ENCODE data around the gene SLC26A3. TPM values are rescaled to one million over a fixed set of nuclear protein-coding genes. Genes with fewer than 3 reads are reported as not detected.

Gene SLC26A3
- total RNA-seq, 4 donors from 2014 or later, result 1.5 to 2.3 TPM; not detected in 2

DNA sequence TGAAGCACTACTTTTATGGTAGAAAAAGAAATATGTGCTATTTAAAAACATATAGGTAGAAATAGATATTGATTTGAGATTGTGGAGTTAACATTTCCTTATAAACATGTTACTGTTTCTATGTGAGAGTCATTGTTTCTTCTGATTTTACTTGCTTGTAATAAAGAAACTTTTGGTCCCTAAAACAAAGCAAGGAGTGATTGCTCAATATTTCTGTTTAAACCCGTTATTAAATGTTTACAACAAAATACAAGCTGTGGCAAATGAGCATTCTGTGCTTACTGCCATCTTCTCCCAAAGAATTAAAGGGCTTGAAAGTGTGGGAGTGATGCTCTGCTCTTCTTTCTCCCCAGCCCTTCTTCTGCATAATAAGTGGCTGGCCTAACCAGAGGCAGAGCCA, 81.7 kb downstream of the SLC26A3 start:
- no peaks in the 10 kb centered on the region for H3K36me3 ChIP-seq
- no peaks in the 10 kb centered on the region for H3K27me3 ChIP-seq
- TF ChIP-seq, protein P1, sequence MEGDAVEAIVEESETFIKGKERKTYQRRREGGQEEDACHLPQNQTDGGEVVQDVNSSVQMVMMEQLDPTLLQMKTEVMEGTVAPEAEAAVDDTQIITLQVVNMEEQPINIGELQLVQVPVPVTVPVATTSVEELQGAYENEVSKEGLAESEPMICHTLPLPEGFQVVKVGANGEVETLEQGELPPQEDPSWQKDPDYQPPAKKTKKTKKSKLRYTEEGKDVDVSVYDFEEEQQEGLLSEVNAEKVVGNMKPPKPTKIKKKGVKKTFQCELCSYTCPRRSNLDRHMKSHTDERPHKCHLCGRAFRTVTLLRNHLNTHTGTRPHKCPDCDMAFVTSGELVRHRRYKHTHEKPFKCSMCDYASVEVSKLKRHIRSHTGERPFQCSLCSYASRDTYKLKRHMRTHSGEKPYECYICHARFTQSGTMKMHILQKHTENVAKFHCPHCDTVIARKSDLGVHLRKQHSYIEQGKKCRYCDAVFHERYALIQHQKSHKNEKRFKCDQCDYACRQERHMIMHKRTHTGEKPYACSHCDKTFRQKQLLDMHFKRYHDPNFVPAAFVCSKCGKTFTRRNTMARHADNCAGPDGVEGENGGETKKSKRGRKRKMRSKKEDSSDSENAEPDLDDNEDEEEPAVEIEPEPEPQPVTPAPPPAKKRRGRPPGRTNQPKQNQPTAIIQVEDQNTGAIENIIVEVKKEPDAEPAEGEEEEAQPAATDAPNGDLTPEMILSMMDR (IDR thresholded peaks at IDR 0.05), result no peak
- no peak for TF ChIP-seq POLR2A (IDR thresholded peaks at IDR 0.05)
- TF ChIP-seq EP300 (IDR thresholded peaks at IDR 0.05), result no peak
- TF ChIP-seq POLR2AphosphoS5 (IDR thresholded peaks at IDR 0.05), result no peak
- H3K9me3 ChIP-seq, result no peaks in the 10 kb centered on the region
- no peak overlapping the region for H3K27ac ChIP-seq
- DNase-seq (ENCODE audit: low spot score in 2 of 2), result no peak
- no peak overlapping the region for H3K4me3 ChIP-seq
- WGBS, result 58% methylated on average over 1 of the region's 1 CpG
- H3K4me1 ChIP-seq, result no peaks in the 10 kb centered on the region

DNA sequence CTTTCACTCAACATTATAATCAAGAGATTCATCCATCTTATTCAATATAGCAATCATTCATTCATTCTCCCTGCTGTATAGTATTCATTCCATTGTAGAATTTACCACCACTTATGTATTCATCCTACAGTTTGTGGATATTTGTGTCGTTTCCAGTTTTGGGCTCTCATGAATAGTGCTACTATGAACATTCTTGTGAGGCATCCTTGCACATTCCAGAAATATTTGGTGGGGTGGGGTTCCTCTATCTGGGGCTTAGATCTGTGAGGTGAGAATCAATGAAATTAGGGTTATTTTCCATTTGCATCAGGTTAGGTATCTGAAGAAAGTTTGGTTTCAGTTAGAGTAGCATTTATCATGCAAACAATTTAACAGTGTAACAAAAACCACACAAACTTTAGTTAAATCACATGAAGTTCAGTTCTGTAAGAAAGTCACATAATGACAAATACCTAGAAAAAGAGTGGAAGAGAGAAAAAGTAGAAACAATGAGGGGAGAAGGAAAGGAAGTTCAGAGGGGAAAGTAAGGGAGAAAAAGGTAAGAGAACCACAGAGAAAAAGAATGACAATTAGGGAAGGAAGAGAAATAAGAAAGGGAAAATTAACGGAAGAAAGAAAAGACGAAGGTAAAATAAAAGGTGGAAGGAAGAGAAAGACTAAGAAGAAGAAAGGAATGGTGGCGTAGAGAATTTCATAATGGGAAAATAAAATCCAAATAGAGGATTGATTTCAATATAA, 84.4 kb downstream of the SLC26A3 start:
- DNase-seq (ENCODE audit: low spot score in 2 of 2), result no peak
- no peak overlapping the region for H3K27ac ChIP-seq
- TF ChIP-seq, protein P1 (IDR thresholded peaks at IDR 0.05), result no peak
- H3K36me3 ChIP-seq, result no peaks in the 10 kb centered on the region
- no peak overlapping the region for H3K4me3 ChIP-seq
- 82% methylated on average over 4 of the region's 4 CpGs for WGBS
- no peaks in the 10 kb centered on the region for H3K4me1 ChIP-seq
- no peaks in the 10 kb centered on the region for H3K9me3 ChIP-seq
- no peaks in the 10 kb centered on the region for H3K27me3 ChIP-seq

DNA sequence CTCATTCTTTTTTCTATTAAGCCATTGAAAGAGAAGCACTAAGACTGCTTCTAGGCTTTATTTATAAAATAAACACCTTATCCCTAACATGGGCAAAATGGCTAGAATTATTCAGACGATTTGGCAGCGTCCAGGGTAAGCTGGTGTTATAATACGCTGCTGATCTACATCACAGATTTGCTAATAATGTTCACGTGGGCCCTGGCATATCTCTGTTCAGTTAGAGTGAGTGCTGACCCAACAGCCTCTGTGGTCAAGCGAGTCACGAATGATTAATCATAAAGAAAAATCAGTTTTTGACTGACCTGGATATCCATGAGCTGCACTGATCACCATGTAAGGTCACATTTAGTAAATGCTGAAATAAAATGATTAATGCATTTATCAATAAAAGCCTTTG, 87.5 kb downstream of the SLC26A3 start:
- Histone ChIP-seq H3K4me3 (no peak overlapping the region), H3K36me3 (no peaks in the 10 kb centered on the region), H3K27me3 (no peaks in the 10 kb centered on the region), H3K9me3 (no peaks in the 10 kb centered on the region), H3K27ac (no peak overlapping the region), H3K4me1 (no peaks in the 10 kb centered on the region)
- 82% methylated on average over 6 of the region's 6 CpGs for WGBS
- TF ChIP-seq POLR2AphosphoS5 (IDR thresholded peaks at IDR 0.05), result no peak
- TF ChIP-seq EP300 (IDR thresholded peaks at IDR 0.05), result no peak
- no peak for TF ChIP-seq POLR2A (IDR thresholded peaks at IDR 0.05)
- TF ChIP-seq, protein P1 (IDR thresholded peaks at IDR 0.05), result no peak
- DNase-seq (ENCODE audit: low spot score in 2 of 2), result no peak

Other genes with a start within 250 kb of the SLC26A3 start
- gene COG5, start 239.3 kb downstream of the SLC26A3 start, total RNA-seq, result 10 to 100 TPM; 31.1 to 60.1 (median 53.7) TPM
- gene DUS4L, start 239.3 kb downstream of the SLC26A3 start, total RNA-seq, result 10 to 100 TPM in 1 of 4 donors, 1 to 10 TPM in 3; 6.0 to 11.0 (median 7.8) TPM
- gene BCAP29, start 223.0 kb downstream of the SLC26A3 start, total RNA-seq, result 100 to 1,000 TPM in 1 of 4 donors, 10 to 100 TPM in 3; 36.9 to 107 (median 64.3) TPM
- under 1 TPM in 3 of 4 donors, not detected in 1; 0.13 to 0.26 (median 0.24) TPM for gene SLC26A4, start 142.4 kb downstream of the SLC26A3 start, total RNA-seq
- gene CBLL1, start 59.1 kb downstream of the SLC26A3 start, total RNA-seq, result 10 to 100 TPM; 47.4 to 63.0 (median 49.9) TPM
- gene DLD, start 88.0 kb upstream of the SLC26A3 start, total RNA-seq, result 10 to 100 TPM; 35.8 to 84.7 (median 67.9) TPM
- gene LAMB1, start 199.9 kb upstream of the SLC26A3 start, total RNA-seq, result 100 to 1,000 TPM in 1 of 4 donors, 10 to 100 TPM in 3; 76.7 to 216 (median 84.6) TPM